SK-N-SH treated with all-trans-retinoic acid at 6 μM for 48 hours (cell line): ENCODE results near the gene MACIR.

ENCODE experiments used
- ATAC-seq: fragments of 200-7000 bp; cut with Tn5 transposase; 3 replicates; pipeline ENCODE4 v1.9.1; 2020; ENCODE audit warnings: mild to moderate bottlenecking, moderate library complexity
- ARNTL ChIP-seq: fragments of 450-650 bp; formaldehyde crosslinking; IDR thresholded peaks from 2 replicates; pipeline ENCODE4 v1.5.0; 2020; ENCODE audit warnings: low read depth, mild to moderate bottlenecking, moderate library complexity, borderline replicate concordance
- BACH2 ChIP-seq: fragments of 250-450 bp; sonication (Bioruptor Pico); IDR thresholded peaks from 2 replicates; pipeline ENCODE4 v1.9.0; 2021; ENCODE audit warnings: mild to moderate bottlenecking, borderline replicate concordance
- CSRNP3 ChIP-seq: fragments of 250-450 bp; sonication (Bioruptor Pico); IDR thresholded peaks from 2 replicates; pipeline ENCODE4 v1.5.1; 2021; ENCODE audit warnings: mild to moderate bottlenecking, moderate library complexity
- ESRRG ChIP-seq: fragments of 250-450 bp; sonication (Bioruptor Pico); IDR thresholded peaks from 2 replicates; pipeline ENCODE4 v1.6.1; 2021; ENCODE audit warnings: mild to moderate bottlenecking
- ISL1 ChIP-seq: fragments of 250-450 bp; sonication (Bioruptor Pico); IDR thresholded peaks from 2 replicates; pipeline ENCODE4 v2.1.2; 2022; ENCODE audit warnings: mild to moderate bottlenecking, moderate library complexity
- OSR1 ChIP-seq: fragments of 250-450 bp; sonication (Bioruptor Pico); IDR thresholded peaks from 2 replicates; pipeline ENCODE4 v1.8.0; 2022; ENCODE audit warnings: moderate library complexity, mild to moderate bottlenecking, inconsistent platforms
- POU6F1 ChIP-seq: fragments of 250-450 bp; sonication (Bioruptor Pico); IDR thresholded peaks from 2 replicates; pipeline ENCODE4 v1.8.0; 2021; ENCODE audit warnings: low read depth, mild to moderate bottlenecking, moderate library complexity, borderline replicate concordance
- PPARA ChIP-seq: fragments of 250-450 bp; sonication (Bioruptor Pico); IDR thresholded peaks from 2 replicates; pipeline ENCODE4 v1.5.0; 2020; ENCODE audit warnings: mild to moderate bottlenecking, borderline replicate concordance
- RARB ChIP-seq: fragments of 250-450 bp; sonication (Bioruptor Pico); IDR thresholded peaks from 2 replicates; pipeline ENCODE4 v1.8.0; 2021; ENCODE audit warnings: mild to moderate bottlenecking, moderate library complexity
- SNAI2 ChIP-seq: fragments of 250-450 bp; sonication (Bioruptor Pico); IDR thresholded peaks from 2 replicates; pipeline ENCODE4 v1.5.0; 2020; ENCODE audit warnings: mild to moderate bottlenecking, moderate library complexity
- TCF4 ChIP-seq: fragments of 250-450 bp; sonication (Bioruptor Pico); IDR thresholded peaks from 2 replicates; pipeline ENCODE4 v1.8.0; 2021; ENCODE audit warnings: mild to moderate bottlenecking, moderate library complexity, borderline replicate concordance
- TOX ChIP-seq: fragments of 250-450 bp; sonication (Bioruptor Pico); IDR thresholded peaks from 2 replicates; pipeline ENCODE4 v1.8.0; 2021; ENCODE audit warnings: mild to moderate bottlenecking, moderate library complexity, borderline replicate concordance
- ZC3H10 ChIP-seq: fragments of 250-450 bp; sonication (Bioruptor Pico); IDR thresholded peaks from 2 replicates; pipeline ENCODE4 v1.5.1; 2021; ENCODE audit warnings: mild to moderate bottlenecking, moderate library complexity
- ZFP3 ChIP-seq: fragments of 250-450 bp; sonication (Bioruptor Pico); IDR thresholded peaks from 2 replicates; pipeline ENCODE4 v1.5.0; 2020; ENCODE audit warnings: mild to moderate bottlenecking, moderate library complexity
- ZFP30 ChIP-seq: fragments of 450-650 bp; formaldehyde crosslinking; IDR thresholded peaks from 2 replicates; pipeline ENCODE4 v1.5.0; 2022; ENCODE audit warnings: mild to moderate bottlenecking, moderate library complexity
- ZNF565 ChIP-seq: fragments of 450-650 bp; formaldehyde crosslinking; conservative IDR thresholded peaks from 2 replicates; pipeline ENCODE4 v1.5.0; 2020; ENCODE audit warnings: low read depth, mild to moderate bottlenecking, moderate library complexity
- ZNF8 ChIP-seq: fragments of 450-650 bp; formaldehyde crosslinking; IDR thresholded peaks from 2 replicates; pipeline ENCODE4 v1.5.0; 2020; ENCODE audit warnings: mild to moderate bottlenecking, moderate library complexity
- TF ChIP-seq, protein P1 (sequence below): fragments of 250-450 bp; sonication (Bioruptor Pico); IDR thresholded peaks from 2 replicates; pipeline ENCODE4 v1.8.0; 2020; ENCODE audit warnings: mild to moderate bottlenecking, moderate library complexity, borderline replicate concordance
- TF ChIP-seq, protein P2 (sequence below): fragments of 250-450 bp; sonication (Bioruptor Pico); IDR thresholded peaks from 2 replicates; pipeline ENCODE4 v1.5.1; 2020; ENCODE audit warnings: low read depth, mild to moderate bottlenecking, moderate library complexity

MACIR gene

GRCh38 chr5:103286622-103287021 lies 28.1 kb downstream of the MACIR start:
- no peak for ATAC-seq
- no peak for TF ChIP-seq ZC3H10 (CRISPR knock-in tag)
- TF ChIP-seq OSR1 = no peak
- TF ChIP-seq ESRRG (CRISPR knock-in tag) = no peak
- TF ChIP-seq ZNF8 = no peak
- TF ChIP-seq ARNTL (CRISPR knock-in tag) = no peak
- no peak for TF ChIP-seq SNAI2 (CRISPR knock-in tag)
- TF ChIP-seq CSRNP3 (CRISPR knock-in tag) = no peak

DNA sequence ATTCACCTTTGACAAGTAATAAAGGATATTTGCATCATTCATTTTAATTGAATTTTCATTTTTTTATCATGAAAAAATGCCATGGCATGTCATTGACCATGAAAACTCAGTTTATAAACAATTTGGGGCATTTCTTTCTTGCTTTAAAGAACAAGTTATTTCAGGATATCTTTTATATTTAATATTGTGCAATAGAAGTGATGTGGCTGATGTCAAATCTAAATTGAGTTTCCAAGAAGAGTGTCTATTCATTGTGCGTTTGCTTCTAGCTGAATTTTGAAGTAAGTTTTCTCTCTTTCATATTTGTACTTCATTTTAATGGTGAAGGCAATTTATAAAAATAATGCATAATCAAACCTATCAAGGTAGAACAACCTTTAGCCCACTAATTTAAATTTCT lies 30.5 kb downstream of the MACIR start:
- no peak for ATAC-seq
- TF ChIP-seq TOX (CRISPR knock-in tag) (no peak), BACH2 (CRISPR knock-in tag) (no peak), SNAI2 (CRISPR knock-in tag) (no peak), ZNF565 (CRISPR knock-in tag) (no peak)
- TF ChIP-seq, protein P1, sequence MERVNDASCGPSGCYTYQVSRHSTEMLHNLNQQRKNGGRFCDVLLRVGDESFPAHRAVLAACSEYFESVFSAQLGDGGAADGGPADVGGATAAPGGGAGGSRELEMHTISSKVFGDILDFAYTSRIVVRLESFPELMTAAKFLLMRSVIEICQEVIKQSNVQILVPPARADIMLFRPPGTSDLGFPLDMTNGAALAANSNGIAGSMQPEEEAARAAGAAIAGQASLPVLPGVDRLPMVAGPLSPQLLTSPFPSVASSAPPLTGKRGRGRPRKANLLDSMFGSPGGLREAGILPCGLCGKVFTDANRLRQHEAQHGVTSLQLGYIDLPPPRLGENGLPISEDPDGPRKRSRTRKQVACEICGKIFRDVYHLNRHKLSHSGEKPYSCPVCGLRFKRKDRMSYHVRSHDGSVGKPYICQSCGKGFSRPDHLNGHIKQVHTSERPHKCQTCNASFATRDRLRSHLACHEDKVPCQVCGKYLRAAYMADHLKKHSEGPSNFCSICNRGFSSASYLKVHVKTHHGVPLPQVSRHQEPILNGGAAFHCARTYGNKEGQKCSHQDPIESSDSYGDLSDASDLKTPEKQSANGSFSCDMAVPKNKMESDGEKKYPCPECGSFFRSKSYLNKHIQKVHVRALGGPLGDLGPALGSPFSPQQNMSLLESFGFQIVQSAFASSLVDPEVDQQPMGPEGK (CRISPR knock-in tag) = no peak

DNA sequence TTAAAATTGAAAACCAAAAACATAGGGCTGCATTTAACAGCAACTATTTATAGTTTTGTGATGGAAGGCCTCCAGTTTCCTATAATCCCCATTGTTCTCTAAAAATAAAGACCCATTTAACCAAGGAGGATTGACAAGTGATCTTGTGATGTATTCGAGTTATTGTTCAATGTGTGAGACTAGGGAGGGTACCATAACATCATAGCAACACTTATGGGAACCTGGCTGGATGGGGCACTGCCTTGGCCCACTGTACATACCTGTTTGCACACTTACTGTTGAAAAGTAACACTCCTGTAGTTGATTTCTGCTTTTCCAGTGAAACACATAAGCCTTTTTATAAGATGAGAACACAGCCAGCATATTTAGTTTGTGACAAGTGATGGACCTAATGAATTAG lies 32.3 kb downstream of the MACIR start:
- no peak for TF ChIP-seq ARNTL (CRISPR knock-in tag)
- TF ChIP-seq TCF4 (CRISPR knock-in tag) = no peak
- no peak for ATAC-seq

DNA sequence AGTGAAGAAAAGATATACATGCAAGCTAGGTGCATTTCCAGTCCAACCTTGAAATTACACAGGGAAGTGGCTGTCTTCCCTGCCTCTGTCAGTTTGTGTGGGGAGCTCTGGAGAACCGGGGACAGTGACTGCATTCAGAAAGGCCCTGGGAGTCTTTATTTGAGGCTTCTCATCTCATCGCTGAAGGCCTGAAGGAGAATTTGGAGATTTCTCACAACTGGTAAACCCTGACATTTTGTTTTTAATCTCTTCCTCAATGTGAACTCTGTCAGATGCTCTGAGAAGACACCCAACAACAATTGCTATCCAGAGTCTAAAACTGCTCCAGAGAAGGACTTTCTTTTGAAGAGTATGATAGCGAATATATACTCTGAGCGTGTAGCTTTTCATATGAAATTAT lies 33.0 kb downstream of the MACIR start:
- TF ChIP-seq PPARA (no peak), BACH2 (CRISPR knock-in tag) (no peak), POU6F1 (no peak), ZFP3 (CRISPR knock-in tag) (no peak), ISL1 (CRISPR knock-in tag) (no peak), OSR1 (no peak), ARNTL (CRISPR knock-in tag) (no peak), ZC3H10 (CRISPR knock-in tag) (no peak), ZNF565 (CRISPR knock-in tag) (no peak), ZFP30 (CRISPR knock-in tag) (no peak), RARB (CRISPR knock-in tag) (no peak), CSRNP3 (CRISPR knock-in tag) (no peak)
- TF ChIP-seq, protein P2, sequence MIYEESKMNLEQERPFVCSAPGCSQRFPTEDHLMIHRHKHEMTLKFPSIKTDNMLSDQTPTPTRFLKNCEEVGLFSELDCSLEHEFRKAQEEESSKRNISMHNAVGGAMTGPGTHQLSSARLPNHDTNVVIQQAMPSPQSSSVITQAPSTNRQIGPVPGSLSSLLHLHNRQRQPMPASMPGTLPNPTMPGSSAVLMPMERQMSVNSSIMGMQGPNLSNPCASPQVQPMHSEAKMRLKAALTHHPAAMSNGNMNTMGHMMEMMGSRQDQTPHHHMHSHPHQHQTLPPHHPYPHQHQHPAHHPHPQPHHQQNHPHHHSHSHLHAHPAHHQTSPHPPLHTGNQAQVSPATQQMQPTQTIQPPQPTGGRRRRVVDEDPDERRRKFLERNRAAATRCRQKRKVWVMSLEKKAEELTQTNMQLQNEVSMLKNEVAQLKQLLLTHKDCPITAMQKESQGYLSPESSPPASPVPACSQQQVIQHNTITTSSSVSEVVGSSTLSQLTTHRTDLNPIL (CRISPR knock-in tag) = no peak
- TF ChIP-seq, protein P1 (CRISPR knock-in tag) = no peak
- no peak for ATAC-seq
